Measurements from ENCODE around the gene OR5A2. TPM values are rescaled to one million over a fixed set of nuclear protein-coding genes. Genes with fewer than 3 reads are reported as not detected.
A peak's percentile ranks its signal among the peaks of the same experiment; 100 is the strongest.
"Not testable (repeated sequence)": the region's sequence is repeated elsewhere in the genome, so short reads cannot be mapped to it uniquely, and the experiment has no call there.

The OR5A2 gene
- polyA plus RNA-seq, 1 donor, result 0.03 TPM

GRCh38 chr11:59380263-59381059 is 45.8 kb downstream of the OR5A2 start:
- no peak for DNase-seq (ENCODE audit: low read depth)

- DNase-seq (ENCODE audit: low read depth), result not testable (repeated sequence)
Measured at GRCh38 chr11:59372324-59372723, 53.9 kb downstream of the OR5A2 start.

- DNase-seq (ENCODE audit: low read depth), result peak; percentile 1
Measured at GRCh38 chr11:59368238-59369022, 57.8 kb downstream of the OR5A2 start.

Other genes with a start within 250 kb of the OR5A2 start
- 9.1 TPM for gene MPEG1, start 213.5 kb downstream of the OR5A2 start, polyA plus RNA-seq (ENCODE audit: insufficient read length)
- not detected for gene OR5AN1, start 67.5 kb downstream of the OR5A2 start, polyA plus RNA-seq (ENCODE audit: insufficient read length)
- not detected for gene OR5A1, start 10.1 kb upstream of the OR5A2 start, polyA plus RNA-seq (ENCODE audit: insufficient read length)
- not detected for gene OR4D6, start 30.5 kb upstream of the OR5A2 start, polyA plus RNA-seq (ENCODE audit: insufficient read length)
- gene OR4D10, start 46.9 kb upstream of the OR5A2 start, polyA plus RNA-seq (ENCODE audit: insufficient read length), result not detected
- not detected for gene OR4D11, start 77.2 kb upstream of the OR5A2 start, polyA plus RNA-seq (ENCODE audit: insufficient read length)
- gene OR4D9, start 85.1 kb upstream of the OR5A2 start, polyA plus RNA-seq (ENCODE audit: insufficient read length), result 0.08 TPM
- gene OSBP, start 189.4 kb upstream of the OR5A2 start, polyA plus RNA-seq (ENCODE audit: insufficient read length), result 50.5 TPM
- 25.2 TPM for gene PATL1, start 242.6 kb upstream of the OR5A2 start, polyA plus RNA-seq (ENCODE audit: insufficient read length)